Hematopoietic multipotent progenitor cell (in vitro differentiated cells): ENCODE data around the gene PSEN2. TPM values are rescaled to one million over a fixed set of nuclear protein-coding genes. Genes with fewer than 3 reads are reported as not detected.

Experiments used
- DNase-seq, 3 donors: peaks; one replicate each; pipeline ENCODE4 v3.0.0-alpha.2; 2011 to 2015; ENCODE audit warnings: low read depth in 2 of 3, low spot score in 2 of 3
- total RNA-seq: library from RNA; depleted of rRNA; stranded (reverse); fragments of >200 nt; gene quantifications from one replicate; pipeline ENCODE4 v1.2.3, GENCODE V29; 2012

PSEN2 gene
- total RNA-seq, 1 donor, result 40.1 TPM

DNA sequence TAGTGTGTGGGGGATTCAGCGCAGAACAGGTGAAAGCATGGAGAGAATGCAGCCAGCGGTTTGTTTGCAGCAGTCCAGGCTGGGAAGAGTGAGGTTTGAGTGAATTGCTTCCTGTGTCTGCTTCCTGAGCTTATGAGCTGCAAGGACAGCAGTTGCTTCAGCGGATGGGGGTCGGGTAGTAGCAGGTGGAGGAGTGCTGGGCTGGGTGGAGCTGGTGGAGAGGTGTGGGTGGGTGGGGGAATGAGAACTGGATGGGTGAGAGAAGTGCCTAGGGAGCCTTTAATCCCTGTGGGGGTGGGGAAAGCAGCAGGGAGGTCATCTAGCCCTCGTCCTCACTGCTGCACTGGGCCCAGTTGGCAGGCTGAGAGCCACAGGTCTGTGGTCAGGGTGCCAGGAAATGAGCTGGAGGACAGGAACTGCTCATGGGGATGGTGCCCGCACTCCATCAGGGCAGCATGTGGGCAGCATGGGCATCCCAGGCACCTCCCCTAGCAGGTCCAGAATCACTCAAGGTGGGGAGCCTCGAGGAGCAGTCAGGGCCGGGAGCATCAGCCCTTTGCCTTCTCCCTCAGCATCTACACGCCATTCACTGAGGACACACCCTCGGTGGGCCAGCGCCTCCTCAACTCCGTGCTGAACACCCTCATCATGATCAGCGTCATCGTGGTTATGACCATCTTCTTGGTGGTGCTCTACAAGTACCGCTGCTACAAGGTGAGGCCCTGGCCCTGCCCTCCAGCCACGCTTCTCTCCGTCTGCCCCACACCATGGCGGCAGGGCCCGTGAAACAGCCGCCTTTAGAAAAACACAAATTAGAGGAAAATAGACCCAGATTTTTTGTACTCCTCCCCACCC lies 14.8 kb downstream of the PSEN2 start:
- DNase-seq, result peak in 1 of 3 donors; percentile 17

DNA sequence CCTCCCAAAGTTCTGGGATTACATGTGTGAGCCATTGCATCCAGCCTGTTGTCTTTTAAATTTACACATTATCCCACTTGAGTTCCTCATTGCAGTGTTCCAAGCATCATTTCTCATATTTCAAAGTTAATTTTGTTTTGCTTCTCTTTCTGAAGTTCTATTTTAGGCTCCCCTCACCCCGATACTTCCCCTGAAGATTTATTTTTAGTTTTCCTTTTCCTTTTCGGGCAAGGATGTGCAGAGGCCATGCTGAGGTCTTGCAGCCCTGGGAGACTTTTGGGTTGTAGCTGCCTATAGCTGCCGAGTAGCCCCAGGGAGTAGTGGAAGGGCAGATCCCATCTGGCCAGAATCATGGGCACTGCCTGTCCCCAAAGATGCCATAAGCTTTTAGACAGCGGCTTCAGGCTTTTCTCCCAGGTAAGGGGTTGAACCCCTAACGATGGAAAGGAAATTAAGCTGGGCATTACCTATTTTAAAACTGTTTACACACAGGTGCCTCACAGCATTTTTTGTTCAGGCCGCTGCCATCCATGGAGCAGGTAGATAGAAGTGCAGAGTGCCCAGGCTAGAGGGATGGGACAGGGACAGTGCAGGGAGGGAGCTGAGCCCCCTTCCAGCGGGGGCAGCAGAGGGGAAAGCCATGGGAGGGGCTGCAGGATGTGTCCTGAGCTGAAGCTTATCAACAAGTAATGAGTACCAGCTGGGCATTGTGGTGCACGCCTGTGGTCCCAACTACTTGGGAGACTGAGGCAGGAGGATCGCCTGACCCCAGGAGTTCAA lies 15.9 kb downstream of the PSEN2 start:
- peak in 1 of 3 donors; percentile 18 for DNase-seq

DNA sequence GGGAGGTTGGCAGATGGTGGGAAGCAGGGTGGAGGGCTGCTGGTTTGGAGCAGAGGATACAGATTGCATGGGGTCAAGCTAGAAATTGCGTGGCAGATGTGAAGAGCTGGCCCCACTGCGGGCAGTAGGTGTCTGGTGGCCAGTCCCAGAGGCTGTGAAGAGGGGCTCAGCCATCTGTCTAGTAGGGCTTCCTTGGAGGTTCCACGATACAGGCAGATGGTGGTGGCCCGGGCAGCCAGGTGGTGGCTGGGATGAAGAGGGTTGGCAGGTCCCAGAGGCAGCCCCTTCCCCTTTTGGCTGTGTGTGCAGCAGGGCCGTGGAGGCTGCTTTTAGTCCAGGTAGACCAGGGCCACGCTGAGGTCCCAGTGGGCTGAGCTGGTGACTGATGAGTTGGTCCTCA lies 16.6 kb downstream of the PSEN2 start:
- DNase-seq, result no peak

DNA sequence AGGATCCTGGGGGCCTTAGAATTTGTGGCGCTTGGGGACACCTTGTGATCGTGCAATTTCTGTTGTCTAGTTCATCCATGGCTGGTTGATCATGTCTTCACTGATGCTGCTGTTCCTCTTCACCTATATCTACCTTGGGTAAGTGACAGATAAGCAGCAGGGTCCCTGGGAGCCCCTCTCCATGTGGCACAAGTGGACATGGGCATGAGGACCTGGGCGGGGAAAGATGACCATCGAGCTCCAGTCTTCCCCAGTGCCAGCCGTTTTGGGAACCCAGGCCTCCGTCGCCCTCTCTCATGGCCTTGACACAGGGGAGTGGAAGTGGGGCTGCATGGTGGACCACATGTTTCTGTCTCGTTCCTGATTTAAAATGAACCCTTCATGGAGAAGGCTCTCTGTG lies 17.6 kb downstream of the PSEN2 start:
- no peak for DNase-seq

DNA sequence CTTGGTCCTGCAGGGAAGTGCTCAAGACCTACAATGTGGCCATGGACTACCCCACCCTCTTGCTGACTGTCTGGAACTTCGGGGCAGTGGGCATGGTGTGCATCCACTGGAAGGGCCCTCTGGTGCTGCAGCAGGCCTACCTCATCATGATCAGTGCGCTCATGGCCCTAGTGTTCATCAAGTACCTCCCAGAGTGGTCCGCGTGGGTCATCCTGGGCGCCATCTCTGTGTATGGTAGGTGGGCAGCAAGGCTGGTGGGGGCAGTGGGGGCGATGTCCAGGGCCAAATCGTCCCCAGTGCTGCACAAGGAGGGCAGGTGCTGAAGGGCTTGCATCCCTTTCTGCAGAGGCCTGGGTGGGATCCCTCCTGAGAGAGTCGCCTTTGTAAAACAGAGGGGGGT lies 18.4 kb downstream of the PSEN2 start:
- DNase-seq, result no peak

DNA sequence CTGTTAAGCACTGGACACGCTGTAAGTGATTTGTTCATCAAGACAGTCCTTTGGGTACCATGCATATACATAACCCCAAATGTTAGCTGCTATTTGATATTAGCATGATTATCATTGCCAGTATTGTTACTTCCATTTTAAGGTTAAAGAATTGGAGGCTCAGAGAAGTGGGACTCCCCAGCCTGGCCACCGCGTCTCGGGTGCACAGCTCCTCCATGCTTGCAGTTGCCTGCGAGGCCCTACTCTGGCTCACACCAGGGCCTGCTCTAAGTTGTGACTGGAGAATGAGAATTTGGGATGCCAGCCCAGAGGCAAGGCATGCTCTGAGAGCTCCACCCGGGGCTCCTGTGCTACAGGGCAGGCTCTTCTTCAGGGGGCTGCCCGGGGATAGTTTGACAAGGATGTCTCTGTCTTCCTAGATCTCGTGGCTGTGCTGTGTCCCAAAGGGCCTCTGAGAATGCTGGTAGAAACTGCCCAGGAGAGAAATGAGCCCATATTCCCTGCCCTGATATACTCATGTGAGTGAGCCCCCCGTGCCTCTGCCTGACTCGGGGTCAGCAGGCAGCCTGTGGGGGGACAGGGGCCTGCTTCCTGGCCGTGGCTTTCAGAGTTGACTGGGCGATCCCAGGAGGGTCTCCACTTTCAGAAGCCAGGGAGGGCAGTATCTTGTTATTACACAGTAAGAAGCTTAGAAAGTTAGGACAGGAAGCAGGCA lies 19.4 kb downstream of the PSEN2 start:
- DNase-seq, result no peak

DNA sequence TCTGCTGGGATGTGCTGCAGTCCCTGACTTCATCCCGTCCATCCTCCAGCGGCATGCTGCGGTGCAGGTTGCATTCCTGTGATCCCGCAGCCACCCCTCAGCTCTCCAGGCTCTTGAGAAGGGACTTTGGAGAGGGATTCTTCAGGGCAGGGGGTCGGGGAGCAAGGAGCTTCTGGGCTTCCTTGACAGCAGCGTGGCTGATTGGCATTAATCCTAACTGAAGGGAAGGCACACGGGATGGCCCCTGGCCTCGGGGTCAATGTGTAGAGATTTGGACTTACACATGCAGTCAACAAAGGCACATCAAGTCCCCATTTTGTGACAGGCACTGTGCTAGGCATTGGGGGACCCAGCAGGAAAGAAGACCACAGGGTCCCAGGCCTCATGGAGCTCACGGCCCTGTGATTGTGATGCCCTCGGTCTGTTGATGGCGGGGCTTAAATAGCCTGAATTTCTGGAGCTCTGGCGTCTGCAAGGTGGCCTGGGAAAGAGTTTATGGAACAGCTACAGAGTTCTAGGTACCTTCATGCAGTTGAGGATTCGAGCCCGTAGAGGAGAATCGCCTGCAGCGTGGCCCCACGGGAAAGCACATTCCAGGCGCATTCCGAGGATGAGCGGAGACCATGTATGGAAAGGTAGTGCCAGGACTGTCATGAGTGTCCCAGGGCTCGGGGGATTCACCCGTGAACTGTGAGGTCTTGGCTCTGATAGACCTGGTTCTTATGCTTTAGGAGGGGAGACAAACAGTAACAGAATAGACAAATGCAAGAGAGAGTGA lies 20.1 kb downstream of the PSEN2 start:
- DNase-seq, result no peak

DNA sequence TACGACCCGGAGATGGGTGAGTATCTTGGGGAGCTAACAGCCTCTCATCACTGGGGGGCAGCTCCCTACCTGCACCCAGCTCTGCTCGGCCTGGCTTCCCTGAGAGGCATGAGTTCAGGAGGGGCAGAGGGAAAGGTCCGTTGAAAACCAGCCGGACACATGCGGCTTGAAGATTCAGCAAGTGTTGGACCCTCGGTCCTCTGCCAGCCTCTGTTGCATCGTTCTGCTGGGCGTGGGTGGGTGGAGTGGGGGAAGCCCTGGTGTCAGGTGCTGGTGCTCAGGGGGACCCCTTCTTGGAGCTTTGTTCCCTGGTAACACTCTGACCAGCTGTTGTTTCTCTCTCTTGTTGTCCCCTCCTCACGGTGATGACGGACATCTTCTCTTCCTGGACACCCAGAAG lies 20.9 kb downstream of the PSEN2 start:
- DNase-seq, result no peak

DNA sequence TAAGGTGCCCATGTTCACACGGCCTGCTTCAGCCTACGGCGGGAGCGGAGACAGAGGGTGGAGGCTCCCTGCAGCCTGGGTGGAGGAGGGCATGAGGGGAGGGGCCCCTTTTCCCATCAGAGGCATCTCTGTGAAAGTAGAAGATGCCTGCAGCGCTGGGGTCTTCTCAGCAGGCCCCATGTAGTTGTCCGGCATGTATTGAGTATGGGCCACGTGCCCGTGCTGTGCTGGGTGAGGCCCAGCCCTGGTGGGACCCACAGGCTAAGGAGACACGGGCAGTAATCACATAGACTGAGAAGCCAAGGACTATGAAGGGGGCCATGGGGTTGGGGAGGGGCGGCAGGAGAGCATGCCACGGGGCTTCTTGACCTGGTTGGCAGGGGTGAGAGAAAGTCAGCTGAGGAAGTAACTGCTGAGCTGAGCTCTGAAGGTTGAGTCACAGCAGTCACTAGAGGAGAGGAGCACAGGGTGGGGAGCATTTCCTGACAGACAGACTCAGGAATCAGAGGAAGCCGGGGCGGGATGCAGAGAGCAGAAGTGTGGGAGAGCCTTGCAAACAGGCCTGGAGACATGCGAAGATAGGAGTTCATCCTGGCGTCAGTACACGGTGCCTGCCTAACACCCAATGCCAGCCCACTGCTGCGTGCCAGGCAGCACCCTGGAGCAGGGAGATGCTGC lies 21.6 kb downstream of the PSEN2 start:
- no peak for DNase-seq

DNA sequence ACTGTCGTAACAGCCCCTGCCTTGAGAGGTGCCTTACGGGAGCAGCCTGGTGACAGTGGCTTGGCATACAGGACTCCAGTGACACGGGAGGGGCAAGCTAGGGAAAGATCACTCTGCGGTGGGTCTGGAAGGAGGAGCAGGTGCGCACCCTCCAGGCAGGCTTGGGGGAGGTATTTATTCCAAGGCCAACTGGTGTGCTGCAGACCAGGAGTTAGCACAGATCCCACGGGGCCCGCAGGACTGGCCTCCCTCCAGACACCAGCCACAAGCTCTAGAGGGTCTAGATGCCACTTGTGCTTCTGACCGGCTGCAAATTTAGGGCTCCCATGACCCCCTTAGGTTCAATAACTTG lies 22.1 kb downstream of the PSEN2 start:
- no peak for DNase-seq

DNA sequence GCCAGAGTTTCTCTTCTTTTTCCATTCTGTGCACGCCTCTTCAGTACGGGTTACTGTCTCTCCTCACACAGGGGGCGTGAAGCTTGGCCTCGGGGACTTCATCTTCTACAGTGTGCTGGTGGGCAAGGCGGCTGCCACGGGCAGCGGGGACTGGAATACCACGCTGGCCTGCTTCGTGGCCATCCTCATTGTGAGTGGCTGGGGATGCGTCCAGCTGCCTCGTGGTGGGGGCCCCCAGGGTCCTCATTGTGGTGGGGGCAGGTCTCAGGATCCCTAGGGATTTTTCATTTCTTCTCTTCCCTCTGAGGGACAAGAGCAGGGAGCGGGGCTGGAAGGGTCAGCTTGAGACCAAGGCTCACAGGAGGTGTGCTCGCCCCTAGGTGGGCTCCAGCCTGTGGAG lies 23.5 kb downstream of the PSEN2 start:
- DNase-seq, result no peak

DNA sequence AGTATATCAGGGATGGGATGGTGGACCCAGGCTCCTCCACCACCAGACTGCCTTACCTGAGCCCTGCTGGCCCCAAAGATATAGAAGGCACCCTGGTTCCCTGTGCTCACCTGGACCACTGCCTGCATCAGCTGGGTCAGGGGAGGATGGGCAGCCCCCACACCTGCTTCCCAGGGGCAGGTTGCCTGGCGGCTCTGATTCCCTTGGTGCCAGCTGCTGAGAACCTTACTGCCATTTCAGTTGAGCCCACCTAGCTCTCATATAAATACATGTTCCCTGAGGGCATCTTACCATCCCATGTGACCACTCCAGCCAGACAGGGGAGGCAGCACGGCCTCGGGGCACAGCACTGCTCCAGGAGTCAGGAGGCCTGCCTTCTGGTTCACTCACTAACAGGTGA lies 24.4 kb downstream of the PSEN2 start:
- no peak for DNase-seq

DNA sequence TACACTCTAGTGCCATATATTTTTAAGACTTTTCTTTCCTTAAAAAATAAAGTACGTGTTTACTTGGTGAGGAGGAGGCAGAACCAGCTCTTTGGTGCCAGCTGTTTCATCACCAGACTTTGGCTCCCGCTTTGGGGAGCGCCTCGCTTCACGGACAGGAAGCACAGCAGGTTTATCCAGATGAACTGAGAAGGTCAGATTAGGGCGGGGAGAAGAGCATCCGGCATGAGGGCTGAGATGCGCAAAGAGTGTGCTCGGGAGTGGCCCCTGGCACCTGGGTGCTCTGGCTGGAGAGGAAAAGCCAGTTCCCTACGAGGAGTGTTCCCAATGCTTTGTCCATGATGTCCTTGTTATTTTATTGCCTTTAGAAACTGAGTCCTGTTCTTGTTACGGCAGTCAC lies 25.2 kb downstream of the PSEN2 start:
- DNase-seq, result no peak

DNA sequence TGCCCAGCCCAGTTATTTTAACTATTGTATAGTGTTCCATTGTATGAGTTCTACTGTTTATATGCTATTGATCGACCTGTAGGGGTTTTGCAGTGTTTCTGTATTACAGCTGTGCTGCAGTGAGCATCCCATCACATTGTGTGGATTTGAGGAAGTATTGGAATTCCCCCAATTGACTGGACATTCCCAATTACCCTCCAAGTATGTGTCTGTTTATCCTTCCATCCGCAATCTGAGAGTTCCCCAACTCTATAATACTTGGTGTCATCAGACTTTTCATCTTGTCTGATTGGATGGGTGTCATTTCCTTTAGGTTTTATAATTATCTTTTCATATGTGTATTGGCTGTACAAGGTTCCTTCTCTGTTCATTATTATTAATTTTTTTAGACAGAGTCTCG lies 27.8 kb downstream of the PSEN2 start:
- no peak for DNase-seq

DNA sequence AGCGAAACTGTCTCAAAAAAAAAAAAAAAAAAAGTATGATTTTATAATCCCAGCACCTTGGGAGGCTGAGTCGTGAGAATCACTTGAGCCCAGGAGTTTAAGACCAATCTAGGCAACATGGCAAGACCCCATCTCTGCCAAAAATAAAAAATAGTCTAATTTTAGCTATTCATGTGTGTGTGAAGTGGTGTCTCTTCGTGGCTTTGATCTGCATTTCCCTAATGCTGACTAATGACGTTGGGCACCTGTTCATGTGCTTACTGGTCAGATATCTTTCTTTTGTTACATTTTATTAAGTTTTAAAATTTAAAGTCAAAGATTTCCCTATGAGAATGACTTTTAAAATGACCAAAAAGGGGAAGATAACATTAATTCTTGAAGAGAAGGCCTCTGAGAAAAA lies 31.0 kb downstream of the PSEN2 start:
- DNase-seq, result no peak

DNA sequence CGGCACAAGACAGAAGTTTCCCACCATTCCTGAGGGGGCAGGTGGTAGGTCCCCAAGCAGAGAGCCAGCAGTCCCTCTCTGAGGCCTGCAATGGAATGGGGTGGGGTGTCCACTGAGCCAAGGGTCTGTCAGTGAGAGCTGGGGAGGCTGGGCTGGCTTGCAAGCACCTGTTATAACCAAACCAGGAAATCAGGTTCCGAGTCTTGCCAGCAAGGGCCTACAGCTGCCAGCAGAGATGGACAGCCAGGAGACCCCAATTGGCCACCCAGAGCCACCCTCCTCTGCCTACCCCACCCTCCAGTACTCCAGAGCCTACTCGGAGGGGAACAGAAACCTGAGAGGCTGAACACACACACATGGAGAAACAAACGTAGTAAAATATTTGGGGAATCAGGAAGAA lies 32.2 kb downstream of the PSEN2 start:
- no peak for DNase-seq

DNA sequence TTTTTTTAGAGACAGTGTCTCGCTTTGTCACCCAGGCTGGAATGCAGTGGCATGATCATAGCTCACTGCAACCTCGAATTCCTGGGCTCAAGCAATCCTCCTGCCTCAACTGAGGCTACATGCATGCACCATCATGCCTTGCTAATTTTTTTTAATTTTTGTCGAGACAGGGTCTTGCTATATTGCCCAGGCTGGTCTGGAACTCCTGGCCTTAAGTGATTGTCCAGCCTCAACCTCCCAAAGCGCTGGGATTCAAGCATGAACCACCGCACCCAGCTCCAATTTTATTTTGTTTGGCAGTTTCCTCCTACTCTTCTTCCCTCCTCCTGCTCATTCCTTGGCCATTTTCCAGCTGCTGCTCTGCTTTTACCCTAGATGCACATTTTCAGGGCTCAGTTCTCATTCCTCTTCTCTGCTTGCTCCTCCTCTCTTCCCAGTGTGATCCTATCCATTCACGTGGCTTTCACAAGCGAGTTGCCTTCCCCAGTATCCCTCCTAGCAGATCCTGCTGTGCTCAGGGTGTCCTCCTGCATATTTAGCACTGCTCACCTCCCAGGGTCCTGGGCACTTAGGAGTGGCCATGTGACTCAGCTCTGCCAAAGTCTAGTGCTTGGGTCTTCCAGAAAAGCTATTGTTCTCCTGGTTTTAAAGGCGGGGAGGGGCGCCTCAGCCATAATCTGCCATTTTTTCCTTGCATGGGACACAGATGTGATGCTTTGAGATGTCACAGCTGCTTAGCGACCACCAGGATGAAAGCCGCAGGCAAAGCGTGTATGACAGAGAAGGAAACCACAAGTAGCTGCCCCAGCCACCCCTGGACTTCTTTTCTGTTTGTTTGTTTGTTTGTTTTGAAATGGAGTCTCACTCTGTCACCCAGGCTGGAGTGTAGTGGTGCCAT lies 33.7 kb downstream of the PSEN2 start:
- no peak for DNase-seq

DNA sequence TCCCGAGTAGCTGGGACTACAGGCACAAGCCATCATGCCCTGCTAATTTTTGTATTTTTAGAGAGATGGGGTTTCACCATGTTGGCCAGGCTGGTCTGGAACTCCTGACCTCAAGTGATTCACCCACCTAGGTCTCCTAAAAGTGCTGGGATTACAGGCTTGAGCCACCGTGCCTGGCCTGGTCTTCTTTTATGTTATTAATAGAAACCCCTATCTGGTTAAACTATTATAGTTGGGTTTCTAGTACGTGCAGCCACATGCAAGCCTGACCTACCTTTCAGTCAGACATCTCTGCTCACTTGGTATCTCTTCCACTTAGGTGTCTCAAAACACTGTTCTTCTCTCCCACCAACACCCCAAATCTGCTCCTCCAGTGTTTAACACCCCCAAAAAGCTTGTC lies 34.4 kb downstream of the PSEN2 start:
- DNase-seq, result no peak

DNA sequence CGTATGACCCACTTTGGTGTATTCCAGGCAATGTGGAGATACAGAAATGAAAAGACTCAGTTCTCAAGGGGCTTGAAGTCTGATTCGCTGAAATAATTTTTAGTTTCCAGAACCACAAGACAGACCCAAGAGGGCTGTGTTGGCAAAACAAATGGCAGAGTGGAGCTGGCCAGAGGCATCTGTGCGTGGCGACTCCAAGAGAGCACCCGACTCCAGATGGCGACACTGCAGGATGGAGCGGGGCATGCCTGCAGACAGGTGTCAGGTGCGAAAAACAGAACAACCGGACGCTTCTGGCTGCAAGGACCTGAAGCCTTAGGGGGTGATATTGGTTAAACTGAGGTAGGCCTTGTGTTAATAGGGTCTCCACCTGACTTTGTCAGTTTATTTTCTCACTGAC lies 38.0 kb downstream of the PSEN2 start:
- DNase-seq, result no peak
